ENCODE measurements around the gene PTGER2.

The PTGER2 gene

GRCh38 chr14:52313903-52314594, at the start of gene PTGER2:
PTGER2 (plus strand) TSS chr14:52314312; CDS start chr14:52314549, 237 bp downstream.
- DNase-seq (ENCODE audit: low spot score): peak; percentile 87

- no peak for DNase-seq (ENCODE audit: low spot score)
These were observed 48.9 kb upstream of the PTGER2 start for GRCh38 chr14:52265253-52265652.

GRCh38 chr14:52266179-52266578, 47.9 kb upstream of the PTGER2 start:
- DNase-seq (ENCODE audit: low spot score): peak; percentile 86

- peak; percentile 35 for DNase-seq (ENCODE audit: low spot score)
These were observed 47.3 kb upstream of the PTGER2 start for GRCh38 chr14:52266782-52267181.

- no peak for DNase-seq (ENCODE audit: low spot score)
These were observed 46.4 kb upstream of the PTGER2 start, which contains the start of gene PTGDR for GRCh38 chr14:52267501-52268278. PTGDR (plus strand) TSS chr14:52267698; CDS start chr14:52267815, 117 bp downstream.

GRCh38 chr14:52268279-52269061, 45.6 kb upstream of the PTGER2 start:
- peak; percentile 18 for DNase-seq (ENCODE audit: low spot score)

- no peak for DNase-seq (ENCODE audit: low spot score)
These were observed 45.0 kb upstream of the PTGER2 start for GRCh38 chr14:52269100-52269499.

GRCh38 chr14:52269982-52270381, 44.1 kb upstream of the PTGER2 start:
- DNase-seq (ENCODE audit: low spot score): no peak

GRCh38 chr14:52271538-52271937, 42.6 kb upstream of the PTGER2 start:
- DNase-seq (ENCODE audit: low spot score): no peak

- peak; percentile 54 for DNase-seq (ENCODE audit: low spot score)
These were observed 41.7 kb upstream of the PTGER2 start for GRCh38 chr14:52272375-52272774.

GRCh38 chr14:52275372-52275771, 38.7 kb upstream of the PTGER2 start:
- DNase-seq (ENCODE audit: low spot score): no peak

- DNase-seq (ENCODE audit: low spot score): no peak
These were observed 36.6 kb upstream of the PTGER2 start for GRCh38 chr14:52277552-52277951.

GRCh38 chr14:52279408-52279807, 34.7 kb upstream of the PTGER2 start:
- peak; percentile 31 for DNase-seq (ENCODE audit: low spot score)

GRCh38 chr14:52283099-52283498, 31.0 kb upstream of the PTGER2 start:
- no peak for DNase-seq (ENCODE audit: low spot score)

- DNase-seq (ENCODE audit: low spot score): peak; percentile 20
These were observed 27.2 kb upstream of the PTGER2 start for GRCh38 chr14:52286661-52287649.

GRCh38 chr14:52296378-52296777, 17.7 kb upstream of the PTGER2 start:
- DNase-seq (ENCODE audit: low spot score): no peak

- no peak for DNase-seq (ENCODE audit: low spot score)
These were observed 15.3 kb upstream of the PTGER2 start for GRCh38 chr14:52298795-52299194.

GRCh38 chr14:52299692-52300278, 14.3 kb upstream of the PTGER2 start:
- DNase-seq (ENCODE audit: low spot score): peak; percentile 72

GRCh38 chr14:52303236-52303635, 10.9 kb upstream of the PTGER2 start:
- no peak for DNase-seq (ENCODE audit: low spot score)

GRCh38 chr14:52304248-52304904, 9.7 kb upstream of the PTGER2 start:
- no peak for DNase-seq (ENCODE audit: low spot score)
